Epithelial cell of esophagus (primary cell): ENCODE data around the gene UNC79.
A peak's percentile ranks its signal among the peaks of the same experiment; 100 is the strongest.
"Not testable (repeated sequence)": the region's sequence is repeated elsewhere in the genome, so short reads cannot be mapped to it uniquely, and the experiment has no call there.

Experiments
- DNase-seq: peaks from one replicate; pipeline ENCODE4 v3.0.0; 2010; ENCODE audit warnings: low read depth
- H3K4me3 ChIP-seq: 2 replicates; pipeline ENCODE4 v1.5.1; 2011; ENCODE audit warnings: mild to moderate bottlenecking, low read length, control low read depth
- TF ChIP-seq, protein P1 (sequence below): IDR thresholded peaks from 2 replicates; pipeline ENCODE4 v1.5.1; 2011; ENCODE audit warnings: low read depth, mild to moderate bottlenecking, low read length, control low read depth, inconsistent platforms; ENCODE audit not compliant: insufficient read depth; ENCODE audit errors: missing control alignments

UNC79 gene

GRCh38 chr14:93522221-93522620 lies 91.5 kb downstream of the UNC79 start:
- H3K4me3 ChIP-seq: no peak overlapping the region

DNA sequence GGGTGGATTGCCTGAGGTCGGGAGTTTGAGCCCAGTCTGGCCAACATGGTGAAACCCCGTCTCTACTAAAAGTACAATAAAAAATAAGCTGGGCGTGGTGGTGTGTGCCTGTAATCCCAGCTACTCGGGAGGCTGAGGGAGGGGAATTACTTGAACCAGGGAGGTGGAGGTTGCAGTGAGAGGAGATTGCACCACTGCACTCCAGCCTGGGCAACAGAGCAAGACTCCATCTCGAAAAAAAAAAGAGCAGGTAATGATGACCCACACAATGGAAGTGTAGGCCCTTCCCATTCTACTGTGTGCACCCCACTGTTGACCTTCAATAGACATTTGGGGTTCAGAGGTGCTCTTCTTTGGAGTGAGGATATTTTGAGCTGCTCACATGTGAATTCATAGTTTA lies 94.5 kb downstream of the UNC79 start:
- not testable (repeated sequence) for H3K4me3 ChIP-seq, DNase-seq

More at GRCh38 chr14:93522221-93522620, 91.5 kb downstream of the UNC79 start:
- TF ChIP-seq, protein P1, sequence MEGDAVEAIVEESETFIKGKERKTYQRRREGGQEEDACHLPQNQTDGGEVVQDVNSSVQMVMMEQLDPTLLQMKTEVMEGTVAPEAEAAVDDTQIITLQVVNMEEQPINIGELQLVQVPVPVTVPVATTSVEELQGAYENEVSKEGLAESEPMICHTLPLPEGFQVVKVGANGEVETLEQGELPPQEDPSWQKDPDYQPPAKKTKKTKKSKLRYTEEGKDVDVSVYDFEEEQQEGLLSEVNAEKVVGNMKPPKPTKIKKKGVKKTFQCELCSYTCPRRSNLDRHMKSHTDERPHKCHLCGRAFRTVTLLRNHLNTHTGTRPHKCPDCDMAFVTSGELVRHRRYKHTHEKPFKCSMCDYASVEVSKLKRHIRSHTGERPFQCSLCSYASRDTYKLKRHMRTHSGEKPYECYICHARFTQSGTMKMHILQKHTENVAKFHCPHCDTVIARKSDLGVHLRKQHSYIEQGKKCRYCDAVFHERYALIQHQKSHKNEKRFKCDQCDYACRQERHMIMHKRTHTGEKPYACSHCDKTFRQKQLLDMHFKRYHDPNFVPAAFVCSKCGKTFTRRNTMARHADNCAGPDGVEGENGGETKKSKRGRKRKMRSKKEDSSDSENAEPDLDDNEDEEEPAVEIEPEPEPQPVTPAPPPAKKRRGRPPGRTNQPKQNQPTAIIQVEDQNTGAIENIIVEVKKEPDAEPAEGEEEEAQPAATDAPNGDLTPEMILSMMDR: no peak
- DNase-seq: no peak

DNA sequence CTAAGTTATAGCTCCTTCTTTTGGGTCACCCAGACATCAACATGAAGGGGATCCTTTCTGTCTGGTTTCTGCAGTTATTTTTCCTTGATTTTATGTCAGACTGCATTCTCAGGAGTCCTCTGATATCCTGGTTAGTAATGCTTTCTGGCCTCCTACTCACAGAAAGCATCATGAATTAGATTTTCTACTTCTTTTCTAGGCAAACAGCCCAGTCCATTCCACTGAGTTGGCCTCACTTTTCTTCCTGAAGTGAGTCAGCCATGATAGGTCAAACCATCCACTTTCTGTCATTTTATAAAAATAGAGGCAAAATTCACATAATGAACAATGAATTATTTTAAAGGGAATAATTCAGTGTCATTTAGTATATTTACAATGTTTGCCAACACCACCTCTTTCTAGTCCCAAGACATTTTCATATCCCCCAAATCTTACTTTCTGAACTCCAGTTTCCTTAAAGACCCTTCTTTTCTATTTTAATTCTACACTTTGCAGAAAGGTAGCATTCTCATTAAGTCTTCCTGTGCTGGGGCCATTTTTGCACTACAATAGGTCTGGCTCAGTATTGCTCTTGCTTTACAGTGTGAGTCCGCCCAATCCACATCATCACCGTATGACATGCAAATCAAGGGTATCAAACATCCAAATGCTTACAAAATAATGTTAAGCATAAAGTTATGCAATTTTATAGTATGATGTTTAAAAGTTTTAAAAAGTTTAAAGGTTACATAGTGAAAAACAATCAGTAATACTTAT lies 95.1 kb downstream of the UNC79 start:
- DNase-seq: peak; percentile 55
- H3K4me3 ChIP-seq: no peak overlapping the region
- TF ChIP-seq, protein P1: no peak

- no peak overlapping the region for H3K4me3 ChIP-seq
- TF ChIP-seq, protein P1: no peak
- DNase-seq: peak; percentile 54
Observed at GRCh38 chr14:93527203-93527607, 96.5 kb downstream of the UNC79 start.

- TF ChIP-seq, protein P1: no peak
- DNase-seq: peak; percentile 46
- H3K4me3 ChIP-seq: no peak overlapping the region
Observed at GRCh38 chr14:93528884-93529558, 98.3 kb downstream of the UNC79 start.

- TF ChIP-seq, protein P1: no peak
- no peak overlapping the region for H3K4me3 ChIP-seq
- DNase-seq: no peak
Observed at GRCh38 chr14:93531644-93532043, 100.9 kb downstream of the UNC79 start.

- TF ChIP-seq, protein P1: no peak
- DNase-seq: no peak
- H3K4me3 ChIP-seq: no peak overlapping the region
Observed at GRCh38 chr14:93532541-93532940, 101.8 kb downstream of the UNC79 start.
